ENCODE data around the gene GARIN5B. TPM values are rescaled to one million over a fixed set of nuclear protein-coding genes. Genes with fewer than 3 reads are reported as not detected.

The GARIN5B gene
- total RNA-seq, 1 donor from 2014 or later, result not detected

DNA sequence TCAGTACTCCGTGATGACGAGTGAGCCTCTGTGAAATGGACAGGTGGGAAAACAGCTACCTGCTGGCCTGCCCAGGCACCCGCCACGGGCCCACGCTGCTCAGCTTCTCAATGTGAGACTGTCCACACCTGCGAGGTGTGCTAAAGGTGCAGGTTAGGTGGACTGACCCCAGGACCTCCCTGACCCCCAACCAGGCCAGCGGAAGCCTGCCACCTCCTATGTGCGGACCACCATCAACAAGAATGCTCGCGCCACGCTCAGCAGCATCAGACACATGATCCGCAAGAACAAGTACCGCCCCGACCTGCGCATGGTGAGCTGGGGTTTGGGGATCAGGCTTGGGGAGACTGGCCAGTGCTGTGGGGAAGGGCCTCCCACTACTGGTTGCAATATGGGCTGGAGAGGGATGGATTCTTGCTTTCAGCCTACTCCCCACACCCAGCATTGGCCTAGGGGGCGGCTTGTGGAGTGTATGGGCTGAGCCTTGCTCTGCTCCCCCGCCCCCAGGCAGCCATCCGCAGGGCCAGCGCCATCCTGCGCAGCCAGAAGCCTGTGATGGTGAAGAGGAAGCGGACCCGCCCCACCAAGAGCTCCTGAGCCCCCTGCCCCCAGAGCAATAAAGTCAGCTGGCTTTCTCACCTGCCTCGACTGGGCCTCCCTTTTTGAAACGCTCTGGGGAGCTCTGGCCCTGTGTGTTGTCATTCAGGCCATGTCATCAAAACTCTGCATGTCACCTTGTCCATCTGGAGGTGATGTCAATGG lies 24.9 kb upstream of the GARIN5B start:
- no peak for DNase-seq

DNA sequence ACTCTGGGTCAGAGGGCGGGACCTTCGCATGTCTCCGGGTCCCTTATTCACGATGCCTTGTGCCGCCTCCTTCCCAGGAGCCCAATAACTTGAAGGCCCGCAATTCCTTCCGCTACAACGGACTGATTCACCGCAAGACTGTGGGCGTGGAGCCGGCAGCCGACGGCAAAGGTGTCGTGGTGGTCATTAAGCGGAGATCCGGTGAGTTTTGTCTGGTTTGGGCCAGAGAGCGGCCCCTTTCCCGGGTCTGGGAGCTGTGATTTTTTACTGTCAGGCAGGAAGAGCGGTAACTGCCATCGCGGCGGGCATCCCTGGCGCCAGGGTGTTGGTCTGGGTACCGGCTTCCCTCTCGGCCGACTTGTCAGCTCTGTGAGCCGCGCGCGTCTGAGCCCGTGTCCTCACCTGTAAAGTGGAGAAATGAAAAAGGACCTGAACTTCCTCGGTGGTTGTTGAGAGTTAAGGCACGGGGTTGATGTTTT lies 23.5 kb upstream of the GARIN5B start:
- DNase-seq, result no peak

DNA sequence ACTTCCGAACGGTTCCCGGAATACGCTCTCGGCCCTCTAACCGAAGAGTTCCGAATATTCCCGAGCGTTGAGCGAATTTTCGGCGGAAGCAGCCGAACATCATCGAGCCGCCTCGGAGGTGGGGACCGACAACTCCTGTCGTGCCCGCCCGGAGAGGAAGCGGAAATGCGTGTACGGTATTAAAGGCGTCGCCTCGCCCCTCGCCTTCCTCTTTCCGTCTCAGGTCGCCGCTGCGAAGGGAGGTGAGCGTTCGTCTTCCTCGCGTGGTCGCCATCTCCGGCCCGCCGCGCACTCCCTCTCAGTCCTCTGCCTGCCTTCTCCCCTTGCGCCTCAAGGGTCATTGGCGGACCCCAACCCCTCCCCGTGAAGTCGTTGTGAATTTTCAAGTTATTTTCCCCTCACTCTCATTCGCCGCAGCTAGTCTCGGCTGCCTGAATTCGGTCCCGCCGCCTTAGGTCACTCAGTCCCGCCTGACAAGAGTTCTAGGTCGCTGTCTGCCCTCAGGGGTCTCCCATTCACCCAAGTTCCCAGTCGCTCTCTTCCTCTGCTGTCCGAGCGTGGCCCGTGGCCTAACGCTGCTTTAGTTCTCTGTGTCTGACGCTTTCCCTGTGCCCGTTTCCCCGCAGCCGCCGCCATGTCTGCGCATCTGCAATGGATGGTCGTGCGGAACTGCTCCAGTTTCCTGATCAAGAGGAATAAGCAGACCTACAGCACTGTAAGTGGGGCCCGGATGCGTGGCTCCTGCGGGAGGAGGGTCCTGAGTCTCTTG lies 22.8 kb upstream of the GARIN5B start, which contains the start of gene RPL28:
Gene RPL28, plus strand, starts transcription at position 209 of the 769 bp plus-strand sequence. Its CDS starts 426 bp downstream, at position 635.
- DNase-seq, result peak; percentile 95

DNA sequence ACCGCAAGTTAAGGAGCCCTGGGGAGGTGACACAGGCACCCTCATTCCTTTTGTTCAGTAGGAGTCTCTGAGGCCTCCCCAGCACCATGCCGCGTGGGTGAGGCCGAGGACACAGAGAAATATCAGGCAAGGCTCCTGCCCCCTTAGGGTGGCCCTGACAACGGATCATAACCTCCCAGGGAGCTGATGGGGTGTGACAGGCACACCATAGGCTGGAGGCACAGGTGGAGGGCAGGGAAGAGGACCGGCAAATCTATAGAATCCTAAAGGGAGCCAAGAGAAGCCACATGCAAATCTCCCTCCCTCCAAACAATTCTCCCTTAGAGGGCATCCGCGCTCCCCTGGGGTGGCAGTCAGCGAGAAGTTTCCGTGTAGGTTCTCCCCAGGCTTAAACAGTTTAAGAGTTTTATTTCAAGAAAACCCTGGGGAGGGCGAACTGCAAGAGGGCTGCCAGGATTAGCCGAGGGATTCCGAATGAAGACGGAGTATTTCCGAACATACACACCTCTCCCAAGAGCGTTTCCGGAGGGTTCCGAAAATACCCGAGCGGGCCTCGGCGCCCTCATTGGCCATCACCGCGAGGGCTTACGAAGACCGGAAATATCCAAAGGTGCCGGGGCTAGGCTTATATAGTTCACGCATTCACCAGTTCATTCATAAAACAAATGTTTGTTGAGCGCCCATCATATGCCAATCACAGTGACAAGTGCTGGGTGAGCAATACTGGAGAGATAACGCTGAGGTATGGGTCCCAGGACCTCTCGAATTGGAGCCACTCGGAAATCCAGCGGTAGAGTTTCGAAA lies 22.1 kb upstream of the GARIN5B start:
- DNase-seq, result peak; percentile 90

- no peak for DNase-seq
Measured at GRCh38 chr19:55384131-55384919, 21.3 kb upstream of the GARIN5B start, which contains the start of gene TMEM238. Gene TMEM238, minus strand, starts transcription at chr19:55384292. Its CDS starts 33 bp downstream, at chr19:55384259.

DNA sequence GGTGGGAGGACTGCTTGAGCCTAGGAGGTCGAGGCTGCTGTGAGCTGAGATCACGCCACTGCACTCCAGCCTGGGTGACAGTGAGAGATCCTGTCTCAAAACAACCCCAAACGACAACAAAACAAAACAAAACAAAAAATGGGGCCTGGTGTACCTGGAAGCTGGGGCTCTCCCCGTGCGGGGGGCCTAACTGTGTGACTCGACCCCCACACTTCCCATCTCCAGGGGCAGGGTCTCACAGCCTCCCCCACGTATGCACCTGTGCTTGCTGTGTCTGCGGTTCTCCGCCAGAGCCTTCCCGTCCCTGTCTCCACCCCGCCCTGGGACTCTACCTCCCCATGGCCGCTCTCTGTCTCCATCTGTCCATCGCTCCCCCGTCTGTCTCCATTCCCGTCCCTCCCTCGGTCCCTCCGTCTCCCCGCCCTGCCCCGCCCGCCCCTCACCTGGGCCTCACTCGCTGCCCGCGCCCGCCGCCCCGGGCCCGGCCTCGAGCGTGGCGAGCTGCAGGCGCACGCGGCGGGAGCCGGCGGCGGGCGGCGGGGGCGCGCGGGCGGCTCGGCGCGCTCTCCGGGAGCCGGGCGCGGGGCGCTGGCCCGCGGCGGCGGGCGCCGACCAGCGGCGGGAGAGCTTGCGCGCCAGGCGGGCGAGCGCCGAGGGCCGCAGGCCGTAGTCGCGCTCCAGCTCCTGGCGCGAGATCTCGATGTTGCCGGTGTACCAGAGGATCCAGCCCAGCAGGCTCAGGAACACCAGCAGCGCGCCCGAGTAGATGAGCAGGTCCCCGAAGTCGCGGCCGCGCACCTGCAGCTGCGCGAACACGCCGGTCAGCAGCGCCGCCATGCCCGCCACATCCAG lies 20.4 kb upstream of the GARIN5B start:
- DNase-seq, result no peak

DNA sequence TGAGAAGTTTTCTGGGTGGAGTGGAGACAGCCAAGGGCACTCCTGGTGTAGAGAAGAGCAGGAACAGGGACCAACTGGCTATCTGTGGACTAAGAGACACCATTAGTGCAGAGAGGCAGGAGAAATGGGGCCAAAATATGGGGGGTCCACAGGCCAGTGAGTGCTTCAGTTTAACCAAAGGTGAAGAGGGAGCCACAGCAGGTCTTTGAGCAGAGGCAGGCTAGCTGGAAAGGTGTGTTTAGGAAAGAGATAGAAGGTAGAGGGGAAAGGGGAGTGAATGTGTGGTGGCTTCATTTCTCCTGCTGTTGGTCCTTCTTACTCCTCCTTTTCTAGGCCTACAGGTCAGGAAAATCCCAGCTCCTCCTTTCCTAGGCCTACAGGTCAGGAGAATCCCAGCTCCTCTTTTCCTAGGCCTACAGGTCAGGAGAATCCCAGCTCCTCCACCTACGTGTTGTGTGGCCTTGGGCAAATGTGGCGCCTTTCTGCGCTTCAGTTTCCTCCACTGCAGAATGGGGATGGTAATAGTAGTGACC lies 19.5 kb upstream of the GARIN5B start:
- DNase-seq, result no peak

DNA sequence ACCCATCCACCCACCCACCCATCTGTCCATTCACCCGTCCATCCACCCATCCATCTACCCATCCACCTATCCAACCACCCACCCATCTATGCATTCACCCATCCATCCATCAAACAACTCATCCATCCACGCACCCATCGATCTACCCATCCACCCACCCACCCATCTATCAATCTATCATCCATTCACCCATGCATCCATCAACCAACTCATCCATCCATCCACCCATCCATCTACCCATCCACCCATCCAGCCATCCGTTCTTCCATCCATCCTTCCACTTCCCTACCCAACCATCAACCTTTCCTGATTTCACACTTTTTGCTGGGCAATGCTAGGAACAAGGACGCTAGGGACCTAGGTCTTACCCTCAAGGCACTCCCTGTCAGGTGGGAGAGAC lies 19.0 kb upstream of the GARIN5B start:
- DNase-seq, result no peak

- no peak for DNase-seq
Measured at GRCh38 chr19:55379174-55379573, 16.1 kb upstream of the GARIN5B start.

DNA sequence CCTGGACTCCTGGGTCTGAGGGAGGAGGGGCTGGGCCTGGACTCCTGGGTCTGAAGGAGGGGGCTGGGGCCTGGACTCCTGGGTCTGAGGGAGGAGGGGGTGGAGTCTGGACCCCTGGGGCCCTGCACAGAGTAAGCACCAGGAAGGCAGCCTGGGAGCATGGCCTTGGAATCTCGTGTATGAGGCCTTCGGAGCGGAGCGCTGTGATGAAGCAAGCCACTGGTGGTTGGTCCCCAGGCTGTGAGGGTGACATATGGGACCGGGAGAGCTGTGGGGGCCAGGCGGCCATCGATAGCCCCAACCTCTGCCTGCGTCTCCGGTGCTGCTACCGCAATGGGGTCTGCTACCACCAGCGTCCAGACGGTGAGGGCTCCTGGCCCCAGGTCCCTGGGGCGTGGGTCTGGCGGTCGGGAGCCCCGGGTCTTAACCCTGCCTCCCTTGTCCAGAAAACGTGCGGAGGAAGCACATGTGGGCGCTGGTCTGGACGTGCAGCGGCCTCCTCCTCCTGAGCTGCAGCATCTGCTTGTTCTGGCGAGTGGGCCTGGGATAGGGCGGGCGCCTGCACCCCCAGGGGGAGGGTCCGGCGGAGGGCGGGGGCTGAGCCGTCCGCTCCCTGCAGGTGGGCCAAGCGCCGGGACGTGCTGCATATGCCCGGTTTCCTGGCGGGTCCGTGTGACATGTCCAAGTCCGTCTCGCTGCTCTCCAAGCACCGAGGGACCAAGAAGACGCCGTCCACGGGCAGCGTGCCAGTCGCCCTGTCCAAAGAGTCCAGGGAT lies 14.5 kb upstream of the GARIN5B start:
- no peak for DNase-seq

DNA sequence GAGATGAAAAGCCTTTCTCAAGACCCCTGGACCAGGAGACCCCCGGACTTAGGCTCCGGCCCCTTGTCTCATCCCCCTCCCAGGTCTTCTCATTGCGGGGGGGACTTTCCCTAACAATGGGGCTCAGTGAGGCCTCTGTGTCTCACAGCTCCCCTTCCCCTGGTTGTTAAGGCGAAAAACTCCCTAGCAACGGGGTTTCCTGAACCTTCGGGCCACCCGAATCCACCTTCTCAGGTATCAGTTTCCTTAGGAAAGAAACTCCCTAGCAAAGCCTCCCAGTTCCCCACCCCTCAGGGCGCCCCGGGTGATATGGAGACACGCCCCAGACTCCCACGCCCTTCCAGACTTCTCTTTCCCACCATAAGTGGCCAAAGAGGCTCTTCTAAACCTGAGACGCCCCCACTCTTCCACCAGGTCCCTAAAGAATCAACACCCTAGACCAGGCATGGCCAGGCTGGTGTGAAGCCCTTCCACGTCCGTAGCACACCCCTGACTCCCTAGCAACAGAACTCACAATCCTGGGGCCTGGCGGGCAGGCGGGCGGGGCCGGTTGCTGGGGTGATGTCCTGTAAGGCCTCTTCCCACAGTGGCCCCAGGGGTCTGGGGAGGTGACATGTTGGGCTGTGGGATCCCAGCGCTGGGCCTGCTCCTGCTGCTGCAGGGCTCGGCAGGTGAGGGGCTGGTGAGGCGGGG lies 13.3 kb upstream of the GARIN5B start, which contains the start of gene TMEM190:
Gene TMEM190, plus strand, starts transcription at position 586 of the 693 bp plus-strand sequence. Its CDS starts 28 bp downstream, at position 614.
- DNase-seq, result no peak

- DNase-seq, result no peak
Measured at GRCh38 chr19:55373993-55374757, 11.1 kb upstream of the GARIN5B start.

- no peak for DNase-seq
Measured at GRCh38 chr19:55373306-55373992, 10.4 kb upstream of the GARIN5B start.

- DNase-seq, result no peak
Measured at GRCh38 chr19:55372316-55373081, 9.4 kb upstream of the GARIN5B start.

GRCh38 chr19:55370305-55370988 lies 7.4 kb upstream of the GARIN5B start, which contains the start of gene IL11:
Gene IL11, minus strand, starts transcription at chr19:55370463. Its CDS starts 153 bp downstream, at chr19:55370310.
- no peak for DNase-seq
